Measurements from ENCODE around the gene OR2M3.
A peak's percentile ranks its signal among the peaks of the same experiment; 100 is the strongest.
"Not testable (repeated sequence)": the region's sequence is repeated elsewhere in the genome, so short reads cannot be mapped to it uniquely, and the experiment has no call there.

OR2M3 gene

GRCh38 chr1:248239478-248239877 is 42.4 kb downstream of the OR2M3 start:
- no peaks in the 10 kb centered on the region for H3K4me1 Mint-ChIP-seq
- no peak for ATAC-seq (ENCODE audit: low read depth)
- H3K4me3 Mint-ChIP-seq: no peak overlapping the region
- peaks cover 12% of the 10 kb centered on the region for H3K27me3 Mint-ChIP-seq
- H3K36me3 Mint-ChIP-seq: no peaks in the 10 kb centered on the region
- no peak for DNase-seq (ENCODE audit: low spot score in 2 of 2)
- H3K9me3 Mint-ChIP-seq: peaks cover 2% of the 10 kb centered on the region
- H3K27ac Mint-ChIP-seq: no peak overlapping the region

DNA sequence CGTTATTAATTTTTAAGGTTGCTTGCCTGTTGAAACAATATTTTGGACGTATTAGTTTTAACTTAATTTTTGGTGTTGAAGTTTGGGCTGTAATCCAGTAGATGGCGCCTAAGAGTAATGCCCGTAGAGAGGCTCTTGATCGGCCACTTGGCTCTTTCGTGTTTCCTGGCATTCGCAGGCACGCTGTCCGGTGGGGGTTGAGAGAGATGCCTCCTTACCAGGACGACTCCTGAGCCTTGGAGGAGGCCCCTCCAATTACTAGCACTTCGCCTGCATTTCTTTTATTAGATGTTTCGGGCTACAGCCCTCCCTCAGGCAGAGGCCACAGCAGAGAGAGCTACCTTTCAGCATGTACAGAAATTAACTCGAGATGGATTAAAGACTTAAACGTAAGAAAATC is 46.1 kb downstream of the OR2M3 start:
- Mint-ChIP-seq H3K27me3 (peaks cover 10% of the 10 kb centered on the region), H3K27ac (no peak overlapping the region), H3K9me3 (peaks cover 2% of the 10 kb centered on the region), H3K4me1 (no peaks in the 10 kb centered on the region), H3K36me3 (no peaks in the 10 kb centered on the region), H3K4me3 (no peak overlapping the region)
- DNase-seq (ENCODE audit: low spot score in 2 of 2) (peak; percentile 13 to 16), ATAC-seq (ENCODE audit: low read depth) (peak; percentile 45)

DNA sequence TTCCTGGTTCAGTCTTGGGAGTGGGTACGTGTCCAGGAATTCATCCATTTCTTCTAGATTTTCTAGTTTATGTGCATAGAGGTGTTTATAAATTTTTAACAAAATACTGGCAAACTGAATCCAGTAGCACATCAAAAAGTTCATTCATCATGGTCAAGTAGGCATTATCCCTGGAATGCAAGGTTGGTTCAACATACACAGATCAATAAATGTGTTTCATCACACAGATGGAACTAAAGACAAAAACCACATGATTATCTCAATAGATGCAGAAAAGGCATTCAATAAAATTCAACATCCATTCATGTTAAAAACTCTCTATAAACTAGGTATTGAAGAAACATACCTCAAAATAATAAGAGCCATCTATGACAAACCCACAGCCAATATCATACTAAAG is 62.2 kb downstream of the OR2M3 start:
- H3K36me3 Mint-ChIP-seq; H3K27ac Mint-ChIP-seq; ATAC-seq (ENCODE audit: low read depth); H3K4me1 Mint-ChIP-seq; H3K4me3 Mint-ChIP-seq; DNase-seq (ENCODE audit: low spot score in 2 of 2); H3K27me3 Mint-ChIP-seq: not testable (repeated sequence)
- H3K9me3 Mint-ChIP-seq: peaks cover 11% of the 10 kb centered on the region

Data from memory B cell (primary cell).